ENCODE measurements around the gene DLG5. TPM values are rescaled to one million over a fixed set of nuclear protein-coding genes. Genes with fewer than 3 reads are reported as not detected.

Gene DLG5
- total and polyA plus RNA-seq, 2 donors (not counting 1 experiment from before 2014, with no cell fraction given): 0.51 to 0.54 TPM

DNA sequence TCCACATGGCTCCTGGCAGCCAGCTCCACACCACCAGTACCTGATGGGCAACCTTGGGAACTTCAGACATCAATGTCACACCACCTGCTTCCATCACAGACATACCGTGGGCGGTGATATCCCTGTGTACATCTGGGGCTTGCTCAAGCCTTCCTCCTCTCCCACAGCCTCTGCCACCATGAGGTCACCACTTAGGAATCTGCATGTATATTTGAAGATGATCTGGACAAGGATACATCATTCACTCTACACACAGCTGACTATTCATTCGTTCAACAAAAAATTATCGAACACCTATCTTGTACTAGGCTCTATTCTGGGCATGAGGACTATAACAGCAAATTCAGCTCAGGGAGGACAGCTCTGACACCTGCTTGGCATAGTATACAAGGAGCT is 6.8 kb downstream of the DLG5 start:
- H3K9me3 Mint-ChIP-seq (ENCODE audit: insufficient read depth): no peaks in the 10 kb centered on the region
- intact Hi-C loops (cut with micrococcal nuclease): no loop called here
- Histone ChIP-seq H3K4me1 (ENCODE audit: control insufficient read depth in 2 of 2, insufficient read depth in 2 of 2, low read length in 2 of 2) (no peaks in the 10 kb centered on the region), H2AFZ (ENCODE audit: insufficient read depth, low read depth, low read length, poor library complexity, severe bottlenecking) (no peak overlapping the region), H3K36me3 (replicated peaks in 1 of 2; ENCODE audit: control extremely low read depth in 1 of 2, control insufficient read depth in 1 of 2, extremely low read depth in 1 of 2, insufficient read depth in 2 of 2, low read length in 1 of 2) (no peaks in the 10 kb centered on the region), H3K9me3 (ENCODE audit: control extremely low read depth in 1 of 3, control insufficient read depth in 2 of 3, insufficient read depth in 1 of 3, low read length in 2 of 3) (no peaks in the 10 kb centered on the region), H3K9ac (ENCODE audit: low read length) (no peak overlapping the region), H3K4me3 (ENCODE audit: control extremely low read depth in 1 of 5, extremely low read depth in 1 of 5, insufficient read depth in 1 of 5, low read depth in 2 of 5, low read length in 4 of 5) (no peak overlapping the region), H4K20me1 (ENCODE audit: control insufficient read depth, insufficient read depth, low read length, poor library complexity, severe bottlenecking) (no peaks in the 10 kb centered on the region), H3K27me3 (replicated peaks in 1 of 4; ENCODE audit: control extremely low read depth in 1 of 4, control insufficient read depth in 3 of 4, insufficient read depth in 4 of 4, low read length in 3 of 4) (peaks cover 0 to 9% (median 2%) of the 10 kb centered on the region in 4 experiments), H3K27ac (ENCODE audit: low read length in 2 of 2) (no peak overlapping the region), H3K4me2 (replicated peaks; ENCODE audit: low read depth, low read length, poor library complexity, severe bottlenecking) (no peak overlapping the region), H3K79me2 (ENCODE audit: control insufficient read depth, insufficient read depth, low read length) (no peaks in the 10 kb centered on the region)
- H3K27ac Mint-ChIP-seq: no peak overlapping the region
- no peak for DNase-seq
- no peak for ATAC-seq (ENCODE audit: low read depth)
- H3K27me3 Mint-ChIP-seq: peaks cover 30% of the 10 kb centered on the region
- TF ChIP-seq EZH2 (IDR thresholded peaks at IDR 0.05; ENCODE audit: borderline replicate concordance, insufficient read depth, low read depth, low read length, poor library complexity, severe bottlenecking): no peak
- TF ChIP-seq, protein P1, sequence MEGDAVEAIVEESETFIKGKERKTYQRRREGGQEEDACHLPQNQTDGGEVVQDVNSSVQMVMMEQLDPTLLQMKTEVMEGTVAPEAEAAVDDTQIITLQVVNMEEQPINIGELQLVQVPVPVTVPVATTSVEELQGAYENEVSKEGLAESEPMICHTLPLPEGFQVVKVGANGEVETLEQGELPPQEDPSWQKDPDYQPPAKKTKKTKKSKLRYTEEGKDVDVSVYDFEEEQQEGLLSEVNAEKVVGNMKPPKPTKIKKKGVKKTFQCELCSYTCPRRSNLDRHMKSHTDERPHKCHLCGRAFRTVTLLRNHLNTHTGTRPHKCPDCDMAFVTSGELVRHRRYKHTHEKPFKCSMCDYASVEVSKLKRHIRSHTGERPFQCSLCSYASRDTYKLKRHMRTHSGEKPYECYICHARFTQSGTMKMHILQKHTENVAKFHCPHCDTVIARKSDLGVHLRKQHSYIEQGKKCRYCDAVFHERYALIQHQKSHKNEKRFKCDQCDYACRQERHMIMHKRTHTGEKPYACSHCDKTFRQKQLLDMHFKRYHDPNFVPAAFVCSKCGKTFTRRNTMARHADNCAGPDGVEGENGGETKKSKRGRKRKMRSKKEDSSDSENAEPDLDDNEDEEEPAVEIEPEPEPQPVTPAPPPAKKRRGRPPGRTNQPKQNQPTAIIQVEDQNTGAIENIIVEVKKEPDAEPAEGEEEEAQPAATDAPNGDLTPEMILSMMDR (IDR thresholded peaks at IDR 0.05): no peak
- ChIA-PET CTCF (no interaction called here), POLR2A (no interaction called here)
- WGBS (ENCODE audit: insufficient coverage): 100% methylated on average over 2 of the region's 4 CpGs
- no peak overlapping the region for H3K4me3 Mint-ChIP-seq
- H3K4me1 Mint-ChIP-seq: no peaks in the 10 kb centered on the region

DNA sequence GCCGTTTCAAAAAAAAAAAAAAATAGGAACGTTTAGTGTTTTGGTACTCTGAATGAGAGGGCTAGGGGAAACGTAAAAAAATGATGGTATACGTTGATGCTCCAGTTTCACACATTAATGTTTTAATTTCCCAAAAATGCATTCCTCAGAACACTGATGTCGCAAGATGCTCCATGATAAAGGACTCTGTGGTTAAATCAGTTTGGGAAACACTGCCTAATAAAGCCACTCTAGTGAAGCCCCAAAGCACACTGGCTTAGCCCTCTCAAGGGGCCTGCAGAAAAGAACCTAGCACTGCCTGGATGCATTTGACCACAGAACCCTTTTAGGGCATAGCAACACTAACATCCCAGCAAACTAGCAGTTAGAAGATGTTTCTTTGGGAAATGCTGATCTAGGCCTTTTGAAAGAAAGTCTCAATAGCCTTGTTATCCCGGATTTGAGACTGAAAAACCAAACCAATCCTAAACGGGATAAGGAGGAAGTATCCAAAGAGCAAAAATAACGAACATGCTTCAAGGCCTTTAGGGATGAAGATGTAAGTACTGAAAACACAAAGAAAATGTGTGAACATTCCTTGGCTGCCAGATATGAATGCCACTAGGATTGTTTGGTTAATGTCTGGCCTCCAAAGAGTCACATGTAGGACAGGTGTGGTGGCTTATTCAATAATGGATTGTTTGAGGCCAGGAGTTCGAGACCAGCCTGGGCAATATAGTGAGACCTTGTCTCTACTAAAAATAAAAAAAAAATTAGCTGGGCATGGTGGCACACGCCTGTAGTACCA is 11.0 kb downstream of the DLG5 start:
- ChIA-PET POLR2A (no interaction called here), CTCF (no interaction called here)
- Histone ChIP-seq H3K9me3 (ENCODE audit: control extremely low read depth in 1 of 3, control insufficient read depth in 2 of 3, insufficient read depth in 1 of 3, low read length in 2 of 3) (no peaks in the 10 kb centered on the region), H3K36me3 (replicated peaks in 1 of 2; ENCODE audit: control extremely low read depth in 1 of 2, control insufficient read depth in 1 of 2, extremely low read depth in 1 of 2, insufficient read depth in 2 of 2, low read length in 1 of 2) (no peaks in the 10 kb centered on the region), H4K20me1 (ENCODE audit: control insufficient read depth, insufficient read depth, low read length, poor library complexity, severe bottlenecking) (no peaks in the 10 kb centered on the region), H2AFZ (ENCODE audit: insufficient read depth, low read depth, low read length, poor library complexity, severe bottlenecking) (no peak overlapping the region), H3K9ac (ENCODE audit: low read length) (no peak overlapping the region), H3K79me2 (ENCODE audit: control insufficient read depth, insufficient read depth, low read length) (no peaks in the 10 kb centered on the region), H3K4me2 (replicated peaks; ENCODE audit: low read depth, low read length, poor library complexity, severe bottlenecking) (no peak overlapping the region), H3K4me3 (ENCODE audit: control extremely low read depth in 1 of 5, extremely low read depth in 1 of 5, insufficient read depth in 1 of 5, low read depth in 2 of 5, low read length in 4 of 5) (no peak overlapping the region), H3K27me3 (replicated peaks in 1 of 4; ENCODE audit: control extremely low read depth in 1 of 4, control insufficient read depth in 3 of 4, insufficient read depth in 4 of 4, low read length in 3 of 4) (peaks cover 0 to 3% (median 0%) of the 10 kb centered on the region in 4 experiments), H3K4me1 (ENCODE audit: control insufficient read depth in 2 of 2, insufficient read depth in 2 of 2, low read length in 2 of 2) (no peaks in the 10 kb centered on the region), H3K27ac (ENCODE audit: low read length in 2 of 2) (no peak overlapping the region)
- Mint-ChIP-seq H3K27me3 (peaks cover 16% of the 10 kb centered on the region), H3K9me3 (ENCODE audit: insufficient read depth) (no peaks in the 10 kb centered on the region), H3K4me3 (no peak overlapping the region), H3K4me1 (no peaks in the 10 kb centered on the region), H3K27ac (no peak overlapping the region)
- 98% methylated on average over 5 of the region's 10 CpGs for WGBS (ENCODE audit: insufficient coverage)
- intact Hi-C loops (cut with micrococcal nuclease): no loop called here
- TF ChIP-seq, protein P1 (IDR thresholded peaks at IDR 0.05): no peak
- TF ChIP-seq EZH2 (IDR thresholded peaks at IDR 0.05; ENCODE audit: borderline replicate concordance, insufficient read depth, low read depth, low read length, poor library complexity, severe bottlenecking): no peak
- ATAC-seq (ENCODE audit: low read depth): no peak
- DNase-seq: no peak
